Body of pancreas (tissue), 4 donors: ENCODE data around the gene GGN. TPM values are rescaled to one million over a fixed set of nuclear protein-coding genes. Genes with fewer than 3 reads are reported as not detected.
"Not testable (repeated sequence)": the region's sequence is repeated elsewhere in the genome, so short reads cannot be mapped to it uniquely, and the experiment has no call there.

ENCODE experiments used
- ATAC-seq: fragments of 150-250 bp; one replicate; pipeline ENCODE4 v1.9.1; 2016
- DNase-seq, 4 donors: peaks; one replicate each; pipeline ENCODE4 v3.0.0-alpha.2; 2019
- H3K27ac ChIP-seq, 4 donors: fragments of 200-600 bp; sonication (generic); 1 replicate in 3 of 4; 2 replicates in 1 of 4; pipeline versions ENCODE4 v1.5.1 to v1.6.1; 2016 to 2019; ENCODE audit warnings: mild to moderate bottlenecking in 1 of 4, mixed read lengths in 1 of 4, moderate library complexity in 1 of 4
- H3K27me3 ChIP-seq, 2 donors: fragments of 200-600 bp; sonication (generic); one replicate each; pipeline ENCODE4 v1.6.0; 2016; ENCODE audit warnings: mild to moderate bottlenecking in 1 of 2
- H3K36me3 ChIP-seq, 2 donors: fragments of 200-600 bp; sonication (generic); replicated peaks in 1 of 2; 2 replicates each; pipeline ENCODE4 v1.5.1; 2016; ENCODE audit warnings: low read depth in 2 of 2; ENCODE audit not compliant: insufficient read depth in 1 of 2
- H3K4me1 ChIP-seq: fragments of 200-600 bp; sonication (generic); one replicate; pipeline ENCODE4 v1.6.0; 2016
- H3K4me3 ChIP-seq, 2 donors: fragments of 200-600 bp; sonication (generic); 1 replicate in 1 of 2; 2 replicates in 1 of 2; pipeline ENCODE4 v1.5.1; 2016 to 2019
- H3K9me3 ChIP-seq, 3 donors: fragments of 200-600 bp; sonication (generic); 1 replicate in 2 of 3; 2 replicates in 1 of 3; pipeline ENCODE4 v1.5.1; 2016
- CTCF ChIP-seq, 7 experiments: fragments of 450-650 bp in 4 of 7; fragments of 200-600 bp in 3 of 7; sonication (generic) in 3 of 7; IDR thresholded peaks; one replicate each; pipeline ENCODE4 v1.5.1; 2016 to 2019; ENCODE audit warnings: antibody characterized with exemption in 7 of 7
- POLR2A ChIP-seq, 3 donors: fragments of 450-650 bp; IDR thresholded peaks; one replicate each; pipeline ENCODE4 v1.6.1; 2016; ENCODE audit warnings: antibody characterized with exemption in 3 of 3, mild to moderate bottlenecking in 2 of 3
- WGBS, 2 donors: methylation state at CpG; one replicate each; pipeline ENCODE4 v1.1.5; 2017; 5-methylcytosine and 5-hydroxymethylcytosine counted together
- intact Hi-C: fragments of 100-400 bp; cut with DNase I; formaldehyde crosslinking; loops from one replicate; pipeline ENCODE4 v1.15.1; 2023
- total RNA-seq, 2 donors: library from RNA; depleted of rRNA; stranded (reverse); fragments of >200 nt; gene quantifications; one replicate each; pipeline ENCODE4 v1.1.0, GENCODE V29; 2016

The GGN gene
- total RNA-seq, 2 donors from 2014 or later, result 0.78 TPM; not detected in 1

GRCh38 chr19:38412491-38412890 is 24.7 kb upstream of the GGN start:
- H3K27ac ChIP-seq, result no peak overlapping the region
- peaks cover 0 to 3% of the 10 kb centered on the region in 2 donors for H3K27me3 ChIP-seq
- intact Hi-C loops, result no loop called here
- ATAC-seq (no peak), DNase-seq (no peak)
- H3K36me3 ChIP-seq, result no peaks in the 10 kb centered on the region
- no peaks in the 10 kb centered on the region for H3K9me3 ChIP-seq
- TF ChIP-seq CTCF (IDR thresholded peaks at IDR 0.05) (no peak), POLR2A (IDR thresholded peaks at IDR 0.05) (no peak)
- no peak overlapping the region for H3K4me3 ChIP-seq
- H3K4me1 ChIP-seq, result peaks cover under 1% of the 10 kb centered on the region
- 87 to 91% methylated on average over 5 to 8 of the region's 8 CpGs for WGBS, 2 donors

GRCh38 chr19:38411898-38412297 is 24.1 kb upstream of the GGN start:
- H3K9me3 ChIP-seq, H3K4me3 ChIP-seq, intact Hi-C loops, ATAC-seq, H3K27me3 ChIP-seq, H3K4me1 ChIP-seq, H3K27ac ChIP-seq, DNase-seq, H3K36me3 ChIP-seq: not testable (repeated sequence)
- WGBS, 2 donors, result 64 to 66% methylated on average over 5 of the region's 5 CpGs

GRCh38 chr19:38411041-38411712 is 23.3 kb upstream of the GGN start:
- TF ChIP-seq POLR2A (IDR thresholded peaks at IDR 0.05) (no peak), CTCF (IDR thresholded peaks at IDR 0.05) (no peak)
- DNase-seq (no peak), ATAC-seq (no peak)
- H3K4me3 ChIP-seq, result no peak overlapping the region
- no peaks in the 10 kb centered on the region for H3K36me3 ChIP-seq
- intact Hi-C loops, result no loop called here
- H3K27me3 ChIP-seq, result no peaks in the 10 kb centered on the region
- H3K27ac ChIP-seq, result no peak overlapping the region
- no peaks in the 10 kb centered on the region for H3K9me3 ChIP-seq
- no peaks in the 10 kb centered on the region for H3K4me1 ChIP-seq
- WGBS, 2 donors, result 77 to 83% methylated on average over 9 to 13 of the region's 13 CpGs

GRCh38 chr19:38410407-38410806 is 22.6 kb upstream of the GGN start:
- H3K27ac ChIP-seq, H3K36me3 ChIP-seq, intact Hi-C loops, H3K27me3 ChIP-seq, H3K4me3 ChIP-seq, ATAC-seq, DNase-seq, H3K9me3 ChIP-seq, H3K4me1 ChIP-seq: not testable (repeated sequence)
- WGBS, 2 donors, result 63 to 69% methylated on average over 5 to 6 of the region's 6 CpGs

GRCh38 chr19:38409631-38410133 is 21.8 kb upstream of the GGN start:
- Histone ChIP-seq H3K4me3 (no peak overlapping the region), H3K27me3 (no peaks in the 10 kb centered on the region), H3K36me3 (no peaks in the 10 kb centered on the region), H3K27ac (no peak overlapping the region), H3K9me3 (no peaks in the 10 kb centered on the region), H3K4me1 (peaks cover 1% of the 10 kb centered on the region)
- no peak for TF ChIP-seq CTCF (IDR thresholded peaks at IDR 0.05)
- TF ChIP-seq POLR2A (IDR thresholded peaks at IDR 0.05), result no peak
- DNase-seq (no peak), ATAC-seq (no peak)
- WGBS, 2 donors, result 43 to 50% methylated on average over 7 of the region's 7 CpGs
- intact Hi-C loops, result loop anchor here (10.0 kb wide), 1 partner anchor 515 kb away; no protein-coding TSS in a partner anchor

- H3K27ac ChIP-seq, result no peak overlapping the region
- H3K36me3 ChIP-seq, result no peaks in the 10 kb centered on the region
- TF ChIP-seq CTCF (IDR thresholded peaks at IDR 0.05) (no peak), POLR2A (IDR thresholded peaks at IDR 0.05) (no peak)
- H3K27me3 ChIP-seq, result no peaks in the 10 kb centered on the region
- ATAC-seq (no peak), DNase-seq (no peak)
- H3K4me3 ChIP-seq, result no peak overlapping the region
- 90 to 94% methylated on average over 7 to 8 of the region's 8 CpGs for WGBS, 2 donors
- H3K4me1 ChIP-seq, result peaks cover 10% of the 10 kb centered on the region
- no peaks in the 10 kb centered on the region for H3K9me3 ChIP-seq
- intact Hi-C loops, result loop anchor here (10.0 kb wide), 1 partner anchor 520 kb away; no protein-coding TSS in a partner anchor
Measured at GRCh38 chr19:38405276-38405675, 17.4 kb upstream of the GGN start.
